Left renal pelvis (tissue), 4 donors: ENCODE data around the gene CNTN5. TPM values are rescaled to one million over a fixed set of nuclear protein-coding genes. Genes with fewer than 3 reads are reported as not detected.
"Not testable (repeated sequence)": the region's sequence is repeated elsewhere in the genome, so short reads cannot be mapped to it uniquely, and the experiment has no call there.

Source experiments
- DNase-seq, 4 donors: peaks; one replicate each; pipeline ENCODE4 v3.0.0-alpha.2; 2013; ENCODE audit warnings: low read depth in 4 of 4, low spot score in 3 of 4
- polyA plus RNA-seq, 4 donors: library from polyadenylated mRNA; unstranded; fragments of 120-200 nt; gene quantifications; one replicate each; pipeline ENCODE4 v1.2.1, GENCODE V29; 2013; ENCODE audit not compliant: insufficient read length in 4 of 4

The CNTN5 gene
- polyA plus RNA-seq, result 100 to 1,000 TPM in 1 of 4 donors, 10 to 100 TPM in 3; 21.2 to 123 (median 24.6) TPM

DNA sequence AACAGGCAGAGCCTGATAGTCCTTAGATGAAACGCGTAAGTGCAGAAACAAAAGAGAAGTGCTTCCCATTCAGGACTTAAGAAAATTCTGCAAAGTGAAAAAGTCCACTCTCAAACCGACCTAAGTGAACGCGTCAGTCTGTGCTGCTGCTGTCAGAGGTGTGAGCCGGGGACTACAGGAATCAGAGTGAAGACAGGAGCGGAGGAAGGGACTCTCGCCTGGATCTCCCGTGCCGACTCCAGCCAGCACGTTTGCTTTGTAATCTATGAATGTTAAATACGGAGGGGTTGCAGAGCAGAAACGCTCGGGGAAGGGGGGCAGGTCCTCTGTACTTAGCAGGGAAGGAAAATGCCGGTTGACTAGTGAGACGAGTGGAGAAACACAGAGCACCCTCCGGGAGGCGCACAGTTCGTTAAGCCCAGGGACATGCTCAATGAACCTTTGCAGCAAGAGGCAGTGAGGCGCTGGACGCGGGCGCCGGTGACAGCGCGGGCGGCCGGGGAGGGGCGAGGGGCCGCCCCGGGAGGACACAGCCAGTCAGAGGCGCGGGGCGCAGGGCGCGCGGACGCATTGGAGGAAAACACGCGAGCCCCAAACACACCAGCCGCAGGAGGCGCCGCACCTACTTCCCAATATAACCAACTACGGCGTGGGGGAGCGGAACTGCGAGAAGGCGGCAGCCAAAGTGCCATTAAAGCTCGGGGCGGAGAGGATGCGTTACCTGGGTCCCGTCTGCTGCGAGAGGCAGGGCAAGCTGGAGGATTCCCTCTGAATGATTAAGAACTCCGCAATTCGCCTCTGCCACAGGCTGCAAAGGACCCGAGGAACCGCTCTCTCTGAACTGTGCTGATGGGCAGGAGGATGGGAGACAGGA lies at the start of gene CNTN5:
TSS of gene CNTN5 (plus strand) at position 598 of the 874 bp plus-strand sequence.
- DNase-seq, result peak; percentile 64 to 78 (median 68)

DNA sequence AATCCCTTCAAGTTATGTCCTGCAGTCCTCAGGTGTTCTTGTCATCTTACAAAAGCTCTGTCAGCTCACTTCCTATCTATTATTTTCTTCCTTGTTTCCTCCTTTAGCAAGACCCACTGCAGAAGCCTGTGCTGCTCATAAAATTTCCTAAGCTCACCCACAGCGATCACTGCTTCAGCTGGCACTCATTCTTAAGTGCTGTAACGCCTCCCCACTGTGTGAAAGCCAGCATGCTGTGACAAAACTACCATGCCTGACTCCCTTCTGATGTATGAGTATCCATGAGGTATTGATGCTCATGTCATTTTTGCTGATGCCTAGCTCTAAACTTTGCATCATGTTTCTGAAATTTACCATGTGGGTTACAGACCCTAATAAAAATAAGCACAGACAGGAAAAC lies 41.5 kb upstream of the CNTN5 start:
- no peak for DNase-seq

DNA sequence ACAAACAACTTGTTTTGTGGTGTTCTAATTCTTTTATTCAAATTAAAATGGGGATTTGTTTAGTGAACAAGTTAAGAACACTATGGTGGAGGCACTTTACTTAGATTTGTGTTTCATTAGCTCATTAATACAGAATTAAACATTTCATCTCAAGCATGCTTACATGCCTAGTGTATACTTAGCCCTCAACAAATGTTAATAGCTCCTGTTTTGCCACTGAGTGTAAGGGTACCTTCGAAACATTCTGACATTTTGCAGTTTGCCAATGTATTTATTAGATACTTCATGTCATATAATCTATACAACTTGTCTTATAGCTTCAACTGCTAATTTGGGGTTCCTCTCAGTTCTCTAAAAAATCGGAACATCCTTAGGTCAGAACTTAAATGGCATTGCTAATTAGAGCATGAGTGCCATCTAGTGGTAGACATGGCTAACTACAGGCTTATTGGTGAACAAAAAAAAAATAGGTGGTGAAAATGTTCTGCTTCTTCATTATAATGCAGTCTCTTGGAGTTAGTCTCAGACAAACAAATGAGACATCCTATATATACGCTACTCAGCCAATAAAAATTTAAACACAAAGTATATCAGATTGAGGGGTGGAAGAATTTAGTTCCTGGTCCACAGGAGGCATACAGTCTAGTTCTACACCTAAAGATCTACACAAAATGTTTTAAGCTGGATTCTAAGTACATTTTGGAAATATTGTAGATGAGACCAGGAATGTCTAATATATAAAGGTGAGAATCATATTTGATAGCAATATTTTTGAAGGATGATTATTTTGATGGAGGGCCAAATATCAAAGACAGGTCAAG lies 4.9 kb upstream of the CNTN5 start:
- peak in 2 of 4 donors; percentile 49 to 54 for DNase-seq

- peak in 2 of 4 donors; percentile 18 to 22 for DNase-seq
Observed at GRCh38 chr11:99019696-99020095, 1.1 kb upstream of the CNTN5 start.

DNA sequence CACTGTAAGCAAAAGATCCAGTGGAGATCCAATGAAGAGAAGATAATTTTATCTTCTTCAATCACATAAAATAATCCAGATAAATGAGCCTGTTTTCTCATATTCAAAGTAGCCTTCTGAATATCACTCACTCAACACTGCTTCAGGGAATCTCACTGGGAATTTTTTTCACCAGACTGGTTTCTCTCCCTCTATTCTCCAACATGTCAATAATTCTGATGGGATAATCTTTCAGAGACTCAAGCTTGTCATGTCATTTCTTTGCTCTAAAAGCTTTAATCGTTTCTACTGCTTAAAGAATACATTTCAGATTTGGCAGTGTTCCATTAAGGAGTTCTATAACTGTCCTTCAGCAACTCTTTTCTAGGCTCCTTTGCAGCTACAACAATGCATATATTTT lies 16.3 kb downstream of the CNTN5 start:
- DNase-seq, result no peak

- DNase-seq, result no peak
Observed at GRCh38 chr11:99063331-99063730, 42.6 kb downstream of the CNTN5 start.

DNA sequence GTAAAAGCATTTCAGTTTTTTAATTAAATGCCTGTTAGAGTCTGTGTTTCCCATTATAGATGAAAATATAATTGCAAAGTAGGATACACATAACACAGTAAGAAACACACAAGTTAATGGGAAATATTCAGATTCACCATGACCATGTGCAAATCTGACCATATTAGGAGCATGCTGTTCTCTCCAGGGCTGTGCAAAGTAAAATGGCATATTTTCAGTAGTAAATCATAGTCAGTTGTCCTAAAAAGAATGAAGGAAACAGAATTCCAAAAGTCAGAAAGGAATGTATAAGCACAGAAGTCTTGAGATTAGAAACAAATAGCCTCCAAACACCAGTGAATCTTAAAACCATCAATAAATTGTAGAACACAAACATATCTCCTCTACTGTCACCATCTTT lies 44.4 kb downstream of the CNTN5 start:
- DNase-seq, result no peak

- DNase-seq, result no peak
Observed at GRCh38 chr11:99066618-99067317, 46.0 kb downstream of the CNTN5 start.

DNA sequence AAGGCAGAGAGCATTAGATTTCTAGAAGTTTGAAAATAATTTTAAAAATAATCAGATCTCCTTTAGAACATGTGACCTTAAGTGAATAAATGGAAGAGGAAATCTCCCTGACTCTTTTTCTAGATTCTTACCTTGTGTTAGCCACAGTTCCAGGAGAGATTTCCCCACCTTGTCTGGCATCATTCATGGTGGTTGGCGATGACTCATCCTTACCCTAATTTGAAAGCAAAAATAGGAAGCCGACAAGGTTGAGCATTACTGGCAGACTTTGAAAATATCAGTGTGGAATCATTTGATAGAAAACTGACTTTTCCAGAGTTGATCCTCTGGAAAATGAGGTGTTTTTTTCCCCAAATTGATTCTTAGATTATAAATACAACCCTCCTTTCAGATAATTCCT lies 48.1 kb downstream of the CNTN5 start:
- DNase-seq, result no peak

DNA sequence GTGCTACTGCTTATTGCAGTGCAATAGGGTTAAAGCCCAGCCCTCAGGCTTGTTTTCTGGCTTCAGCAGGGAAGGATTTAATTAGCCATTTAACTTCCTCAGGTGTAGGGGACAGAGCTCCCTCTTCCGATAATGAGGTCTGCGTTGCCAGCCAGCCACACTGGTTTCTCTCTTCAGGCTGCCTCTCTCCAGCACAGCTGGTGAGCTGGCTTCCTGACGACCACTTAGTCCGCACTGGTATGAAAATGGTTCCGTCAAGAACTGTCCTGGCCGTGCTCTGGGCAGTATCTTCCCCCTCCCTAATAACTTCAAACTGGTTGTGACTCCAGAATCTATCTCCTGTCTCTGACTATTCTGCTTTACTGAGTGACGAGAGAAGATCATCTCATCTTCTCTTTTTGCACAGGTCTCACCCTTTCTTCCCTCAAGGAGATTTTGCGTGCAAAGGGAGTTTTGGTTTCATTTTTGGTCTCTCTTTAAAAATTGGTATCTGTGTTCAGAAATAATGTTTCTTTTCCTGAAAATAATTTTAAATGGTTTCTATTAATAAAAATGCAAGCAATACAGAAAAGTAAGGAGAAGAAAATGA lies 49.2 kb downstream of the CNTN5 start:
- DNase-seq, result peak in 3 of 4 donors; percentile 16 to 25 (median 16)

- peak in 1 of 4 donors; percentile 15 for DNase-seq
Observed at GRCh38 chr11:99079576-99079975, 58.8 kb downstream of the CNTN5 start.

GRCh38 chr11:99080154-99080553 lies 59.4 kb downstream of the CNTN5 start:
- DNase-seq, result no peak

GRCh38 chr11:99098258-99098657 lies 77.5 kb downstream of the CNTN5 start:
- no peak for DNase-seq

- DNase-seq, result no peak
Observed at GRCh38 chr11:99098751-99099150, 78.0 kb downstream of the CNTN5 start.

DNA sequence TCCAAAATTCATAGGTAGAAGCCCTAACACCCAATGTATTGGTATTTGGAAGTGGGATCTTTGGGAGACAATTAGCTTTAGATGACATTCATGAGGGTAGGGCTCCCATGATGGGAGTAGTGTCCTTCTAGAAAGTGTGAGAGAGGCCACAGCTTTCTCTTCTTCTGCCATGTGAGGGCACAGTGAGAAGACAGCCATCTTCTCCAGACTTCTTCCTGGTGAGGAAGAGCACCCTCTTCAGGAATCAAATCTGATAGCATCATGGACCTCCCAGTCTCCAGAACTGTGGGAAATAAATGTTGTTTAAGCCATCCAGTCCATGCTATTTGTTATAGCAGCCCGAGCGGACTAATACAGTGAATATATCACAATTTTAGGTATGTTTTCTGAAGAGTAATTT lies 96.9 kb downstream of the CNTN5 start:
- no peak for DNase-seq

DNA sequence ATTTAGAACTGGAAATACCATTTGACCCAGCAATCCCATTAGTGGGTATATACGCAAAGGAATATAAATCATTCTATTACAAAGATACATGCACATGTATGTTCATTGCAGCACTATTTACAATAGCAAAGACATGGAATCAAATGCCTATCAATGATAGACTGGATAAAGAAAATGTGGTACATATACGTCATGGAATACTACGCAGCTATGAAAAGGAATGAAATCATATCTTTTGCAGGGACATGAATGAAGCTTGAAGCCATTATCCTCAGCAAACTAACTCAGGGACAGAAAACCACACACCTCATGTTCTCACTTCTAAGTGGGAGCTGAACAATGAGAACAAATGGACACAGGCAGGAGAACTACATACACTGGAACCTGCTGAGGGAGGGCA lies 113.1 kb downstream of the CNTN5 start:
- DNase-seq, result not testable (repeated sequence)

DNA sequence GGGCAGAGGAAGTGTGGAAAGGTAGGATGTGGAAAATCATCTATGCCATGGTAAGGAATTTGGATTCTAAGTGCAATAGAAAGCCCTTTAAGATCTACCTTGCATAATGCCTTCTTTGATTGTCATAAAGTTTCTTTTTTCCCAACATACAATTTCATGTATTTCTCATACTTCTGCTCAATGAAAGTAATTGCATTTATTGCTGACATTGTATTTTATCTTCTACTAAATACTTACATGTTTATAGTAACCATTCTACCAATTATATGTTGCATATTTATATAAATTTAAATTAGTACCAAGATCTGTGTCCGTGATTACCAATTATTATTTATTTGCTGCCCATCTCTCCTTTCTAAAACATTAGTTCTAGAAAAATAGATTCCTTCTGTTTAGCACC lies 114.8 kb downstream of the CNTN5 start:
- no peak for DNase-seq

DNA sequence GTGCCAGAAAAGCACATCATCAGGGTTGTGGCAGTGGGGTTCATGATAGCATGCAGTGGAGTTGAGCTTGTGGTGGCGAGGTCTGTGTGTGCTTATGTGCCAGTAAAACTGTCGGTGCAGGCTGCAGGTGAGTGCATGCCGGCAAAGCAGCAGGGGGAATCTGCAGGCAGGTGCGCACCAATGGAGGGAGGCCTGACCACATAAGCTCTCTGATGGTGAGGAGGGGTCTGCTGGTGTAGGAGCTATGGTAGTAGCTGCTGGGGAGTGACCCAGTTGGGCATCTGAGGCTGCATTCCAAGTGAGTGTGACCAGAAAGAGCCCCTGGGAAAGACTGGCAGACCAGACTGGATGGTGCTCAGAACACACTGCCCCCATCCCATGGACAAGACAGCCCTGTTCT lies 121.5 kb downstream of the CNTN5 start:
- no peak for DNase-seq

- no peak for DNase-seq
Observed at GRCh38 chr11:99148352-99148751, 127.6 kb downstream of the CNTN5 start.

GRCh38 chr11:99154277-99154676 lies 133.5 kb downstream of the CNTN5 start:
- DNase-seq, result no peak

DNA sequence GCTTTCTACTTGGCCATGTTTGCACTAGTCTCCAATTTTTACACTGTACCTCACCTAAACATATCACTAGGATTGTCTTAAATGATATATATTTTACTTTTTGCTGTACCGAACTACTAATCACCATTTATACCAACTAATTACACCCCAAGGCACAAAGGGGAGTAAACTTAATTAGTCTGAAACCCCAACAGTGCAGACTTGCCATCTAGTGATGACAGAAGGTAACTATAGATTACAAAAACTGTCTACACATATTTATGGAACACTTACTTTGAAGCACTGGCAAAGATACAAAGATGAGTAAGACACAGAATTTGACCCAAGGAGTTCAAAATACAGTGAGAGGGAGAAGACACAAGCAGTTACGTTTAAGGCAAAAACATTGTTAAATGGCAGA lies 139.7 kb downstream of the CNTN5 start:
- no peak for DNase-seq
